Measurements from ENCODE around the gene SDR42E1. TPM values are rescaled to one million over a fixed set of nuclear protein-coding genes. Genes with fewer than 3 reads are reported as not detected.

Gene SDR42E1
- 0.64 and 1.3 TPM in 2 replicates for total RNA-seq (2014; rRNA removed; shearing (Covaris generic))

- no peak for DNase-seq (ENCODE audit: low read depth)
These were observed at the start of gene SDR42E1 for GRCh38 chr16:82011199-82011641. SDR42E1 (minus strand) TSS chr16:82011470; CDS start chr16:82000858, 10,612 bp downstream.

- DNase-seq (ENCODE audit: low read depth), result peak; percentile 76
These were observed 48.7 kb upstream of the SDR42E1 start for GRCh38 chr16:82059983-82060421.

- DNase-seq (ENCODE audit: low read depth), result peak; percentile 55
These were observed 48.1 kb upstream of the SDR42E1 start for GRCh38 chr16:82059161-82059982.

- no peak for DNase-seq (ENCODE audit: low read depth)
These were observed 45.3 kb upstream of the SDR42E1 start for GRCh38 chr16:82056550-82056896.

DNA sequence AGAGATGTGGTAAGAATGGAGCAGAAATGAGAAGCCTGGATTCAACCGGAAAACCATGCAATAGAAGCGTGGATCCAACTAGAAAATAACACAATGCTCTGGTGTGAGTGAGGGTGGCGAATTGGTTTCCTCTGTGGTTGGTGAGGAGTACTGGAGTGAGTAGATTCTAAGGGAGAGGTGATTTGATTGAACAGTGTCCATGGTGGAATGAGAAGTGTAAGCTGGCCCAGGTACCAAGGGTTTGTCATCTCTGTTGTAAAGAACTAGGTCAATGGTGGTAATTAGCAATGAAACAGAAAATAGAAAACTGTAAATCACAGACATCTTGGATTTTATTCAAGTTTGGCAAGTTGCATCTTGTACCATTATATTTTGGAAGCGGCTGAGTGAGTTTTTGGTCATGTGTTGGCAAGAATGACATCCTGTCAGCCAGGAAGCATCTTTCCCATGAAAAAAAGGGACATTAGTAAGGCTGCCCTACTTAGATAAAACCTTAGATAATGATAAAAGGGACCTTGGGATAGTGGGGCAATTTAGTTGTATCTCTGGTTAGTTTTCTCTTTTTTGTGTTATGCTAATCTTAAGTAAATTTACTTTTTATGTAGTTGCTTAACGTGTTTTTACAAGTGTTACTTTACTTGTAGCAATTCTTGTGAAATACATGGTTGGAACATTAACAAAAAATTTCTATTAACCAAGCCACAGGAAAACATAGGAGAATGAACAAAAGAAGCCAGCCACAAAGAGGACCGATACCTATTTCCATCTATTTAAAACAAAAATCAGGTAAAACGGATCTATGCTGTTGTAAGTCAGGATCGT lies 44.7 kb upstream of the SDR42E1 start:
- no peak for DNase-seq (ENCODE audit: low read depth)

GRCh38 chr16:82055117-82055516 lies 43.8 kb upstream of the SDR42E1 start:
- DNase-seq (ENCODE audit: low read depth), result no peak

- no peak for DNase-seq (ENCODE audit: low read depth)
These were observed 40.4 kb upstream of the SDR42E1 start for GRCh38 chr16:82051656-82052055.

- no peak for DNase-seq (ENCODE audit: low read depth)
These were observed 39.7 kb upstream of the SDR42E1 start for GRCh38 chr16:82050909-82051357.

GRCh38 chr16:82050506-82050905 lies 39.2 kb upstream of the SDR42E1 start:
- DNase-seq (ENCODE audit: low read depth), result no peak

DNA sequence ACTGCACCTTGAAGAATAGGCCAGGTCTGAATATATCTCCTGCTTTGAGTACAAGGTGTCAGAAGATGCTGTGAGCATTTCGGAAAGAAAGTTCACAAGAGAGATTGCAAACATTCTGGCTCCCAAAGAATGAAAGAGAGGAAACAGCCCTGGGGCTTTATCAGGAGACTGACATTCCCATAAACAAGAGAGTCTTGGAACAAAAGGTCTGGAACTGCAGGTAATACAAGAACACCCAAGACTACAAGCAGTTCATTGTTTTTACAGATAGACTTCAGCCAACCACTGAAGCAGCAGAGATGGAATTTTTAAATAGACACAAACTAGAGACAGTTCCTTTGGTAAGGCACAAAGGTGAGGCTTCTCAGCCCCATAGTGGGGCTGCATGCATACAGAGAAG lies 38.2 kb upstream of the SDR42E1 start:
- no peak for DNase-seq (ENCODE audit: low read depth)

DNA sequence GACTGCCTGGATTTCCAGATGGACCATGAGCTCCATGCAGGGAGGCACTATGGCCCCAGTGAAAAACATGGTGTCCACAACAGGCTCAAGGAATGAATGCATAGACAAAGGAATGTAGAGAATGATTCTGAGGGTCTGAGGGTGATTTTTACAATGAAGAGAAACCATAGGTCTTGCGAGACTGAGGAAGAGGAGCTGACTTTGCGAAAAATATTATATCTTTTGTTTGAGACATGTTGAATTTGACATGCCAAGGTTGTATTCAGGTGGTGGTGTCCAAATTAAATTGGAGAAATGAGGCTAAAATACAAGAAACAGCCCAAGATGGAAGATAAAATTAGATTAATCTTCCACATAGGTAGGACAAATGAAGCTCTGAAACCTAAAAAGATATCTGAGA lies 36.5 kb upstream of the SDR42E1 start:
- DNase-seq (ENCODE audit: low read depth), result no peak

DNA sequence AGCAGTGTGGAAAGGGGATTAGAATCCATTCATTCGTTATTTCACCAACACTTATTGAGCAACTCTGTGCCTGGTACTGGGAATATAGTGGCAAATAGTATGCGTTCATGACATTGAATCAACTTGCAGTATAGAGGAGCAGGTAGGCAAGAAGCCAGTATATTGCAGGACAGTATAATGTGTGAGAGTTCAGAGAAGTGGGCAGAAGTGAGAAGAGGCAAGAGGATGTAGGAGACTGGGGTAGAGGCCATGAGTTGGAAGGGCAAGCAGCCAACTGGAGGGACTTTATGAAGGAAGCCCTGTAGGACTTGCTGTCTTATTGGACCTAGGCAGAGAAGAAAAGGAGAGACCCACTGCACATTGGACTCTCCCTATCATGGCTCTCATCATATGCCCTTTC lies 36.1 kb upstream of the SDR42E1 start:
- no peak for DNase-seq (ENCODE audit: low read depth)

DNA sequence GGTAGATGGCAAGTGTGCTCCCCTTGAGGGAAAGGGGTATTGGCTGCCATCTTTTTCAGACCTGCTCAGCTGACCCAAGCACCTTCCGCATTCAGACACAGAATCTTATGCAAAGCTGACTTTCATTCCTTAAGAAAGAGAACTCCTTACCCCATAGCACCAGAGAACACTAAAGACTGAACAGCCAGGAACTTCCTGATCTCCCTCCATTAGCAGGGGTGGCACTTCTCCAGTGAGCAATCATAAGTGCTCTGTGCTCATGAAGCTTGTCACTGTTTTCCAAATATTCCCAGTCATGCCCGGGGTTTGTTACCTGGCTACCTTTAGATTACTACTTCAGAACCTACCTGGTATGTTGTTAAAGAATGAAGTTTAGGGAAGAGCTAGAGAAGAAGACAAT lies 35.7 kb upstream of the SDR42E1 start:
- DNase-seq (ENCODE audit: low read depth), result no peak

GRCh38 chr16:82046541-82046940 lies 35.3 kb upstream of the SDR42E1 start:
- no peak for DNase-seq (ENCODE audit: low read depth)

DNA sequence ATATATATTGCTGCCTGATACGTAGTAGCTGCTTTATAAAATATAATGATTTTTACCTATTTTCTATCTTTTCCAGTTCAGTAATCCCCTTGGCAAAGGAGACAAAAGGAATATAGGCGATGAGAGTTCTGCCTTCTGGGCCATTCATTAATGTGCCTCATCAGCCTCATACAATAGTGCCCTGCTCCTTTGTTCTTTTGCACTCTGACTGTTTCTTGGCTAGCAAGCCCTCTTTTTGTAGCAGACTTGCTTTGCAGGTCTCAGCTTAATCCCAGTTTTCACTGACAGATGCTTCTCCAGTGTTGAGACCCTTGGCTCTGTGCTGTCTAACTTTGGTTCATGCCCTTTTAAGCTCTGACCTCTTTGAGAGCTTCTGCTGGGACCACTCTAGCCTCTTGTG lies 34.2 kb upstream of the SDR42E1 start:
- no peak for DNase-seq (ENCODE audit: low read depth)

DNA sequence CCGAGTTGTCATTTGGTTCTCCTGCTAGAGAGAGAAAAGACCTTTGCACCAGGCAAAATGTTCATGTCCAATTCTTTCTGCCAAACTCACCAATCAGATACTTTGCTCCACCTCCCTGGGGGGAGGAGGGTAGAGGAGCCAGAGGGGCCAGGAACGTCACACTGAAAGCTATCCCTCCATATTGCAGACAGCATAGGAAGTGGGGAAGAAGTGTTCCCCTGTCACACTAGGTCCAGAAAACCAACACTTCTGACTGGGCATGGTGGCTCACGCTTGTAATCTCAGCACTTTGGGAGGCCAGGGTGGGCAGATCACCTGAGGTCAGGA lies 33.3 kb upstream of the SDR42E1 start:
- DNase-seq (ENCODE audit: low read depth), result peak; percentile 49

- DNase-seq (ENCODE audit: low read depth), result peak; percentile 96
These were observed 32.7 kb upstream of the SDR42E1 start for GRCh38 chr16:82043680-82044584.

GRCh38 chr16:82042846-82043245 lies 31.6 kb upstream of the SDR42E1 start:
- DNase-seq (ENCODE audit: low read depth), result no peak

DNA sequence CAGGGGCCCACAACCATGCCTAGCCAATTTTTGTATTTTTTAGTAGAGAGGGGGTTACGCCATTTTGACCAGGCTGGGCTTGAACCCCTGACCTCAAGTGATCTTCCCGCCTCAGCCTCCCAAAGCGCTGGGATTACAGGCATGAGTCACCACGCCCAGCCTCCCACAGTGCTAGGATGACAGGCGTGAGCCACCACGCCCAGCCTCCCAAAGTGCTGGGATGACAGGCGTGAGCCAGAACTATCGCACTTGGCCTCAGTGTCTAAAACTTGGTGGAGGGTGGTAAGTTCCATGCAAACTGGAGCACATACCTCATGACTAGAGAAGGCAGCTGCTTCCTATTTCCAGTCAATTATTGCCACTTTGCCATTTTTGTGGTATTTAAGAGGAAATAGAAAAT lies 30.9 kb upstream of the SDR42E1 start:
- peak; percentile 35 for DNase-seq (ENCODE audit: low read depth)

GRCh38 chr16:82041542-82041941 lies 30.3 kb upstream of the SDR42E1 start:
- DNase-seq (ENCODE audit: low read depth), result no peak

DNA sequence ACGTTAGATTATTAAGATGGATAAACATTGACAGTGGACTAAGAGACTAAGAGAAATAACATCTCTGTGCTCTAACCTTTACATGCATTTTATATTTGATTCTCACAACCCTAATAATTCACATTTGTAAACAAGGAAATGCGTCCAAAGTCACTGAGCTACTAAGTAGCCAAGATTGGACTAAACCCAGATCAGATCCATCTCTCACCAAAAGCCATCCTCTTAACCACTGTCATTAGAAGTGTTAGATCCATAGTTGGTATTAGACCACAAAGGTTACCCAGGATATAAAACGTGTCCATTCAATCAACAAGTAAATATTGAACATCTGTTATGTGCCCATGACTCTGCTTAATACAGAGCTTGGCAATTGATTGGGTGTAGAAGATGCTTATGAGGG lies 29.0 kb upstream of the SDR42E1 start:
- DNase-seq (ENCODE audit: low read depth), result no peak

GRCh38 chr16:82037666-82038065 lies 26.4 kb upstream of the SDR42E1 start:
- peak; percentile 49 for DNase-seq (ENCODE audit: low read depth)
